HCT116 (cell line): ENCODE data around the gene LRRK2. TPM values are rescaled to one million over a fixed set of nuclear protein-coding genes. Genes with fewer than 3 reads are reported as not detected.

ENCODE experiments used
- ATAC-seq: fragments of 200-7000 bp; cut with Tn5 transposase; 2 replicates; pipeline ENCODE4 v1.9.1; 2020; ENCODE audit warnings: mild to moderate bottlenecking, moderate library complexity
- BruUV-seq: library from RNA; stranded (reverse); fragments of 400-500 nt; replicated peaks from 2 replicates; lab custom pipeline; 2021; lab: Mats Ljungman, UMichigan
- CTCF ChIA-PET: fragments of 300-600 bp; sonication (Branson Sonifier 250); formaldehyde crosslinking; loops from one replicate; lab custom pipeline; 2021; ENCODE audit warnings: antibody characterized with exemption; lab: Charles Lee
- POLR2A ChIA-PET: fragments of 300-600, 350-600 bp; sonication (Branson Sonifier 250); formaldehyde crosslinking; loops from one replicate; lab custom pipeline; 2021; ENCODE audit warnings: antibody characterized with exemption; lab: Charles Lee
- RAD21 ChIA-PET, 2 experiments: fragments of 300-600 bp; sonication (Branson Sonifier 250); formaldehyde crosslinking; loops; one replicate each; lab custom pipeline; 2023; ENCODE audit warnings: low total read pairs in 2 of 2; ENCODE audit not compliant: uncharacterized antibody in 2 of 2, unreplicated experiment in 2 of 2, low non-redundant PET in 1 of 2; lab: Charles Lee
- DNase-seq: peaks from one replicate; pipeline ENCODE4 v3.0.0-alpha.2; 2010; ENCODE audit warnings: low read depth, low spot score
- H2AFZ ChIP-seq: fragments of 200-600 bp; shearing (Covaris generic), sonication (generic); 2 replicates; pipeline ENCODE4 v1.6.1; 2017; ENCODE audit warnings: low read depth, mixed run types, mixed read lengths, antibody characterized with exemption, low read length; ENCODE audit not compliant: poor library complexity, severe bottlenecking
- H3K27ac ChIP-seq: 2 replicates; pipeline ENCODE4 v1.5.1; 2012; ENCODE audit warnings: low read depth, low read length
- H3K27me3 ChIP-seq: fragments of 200-600 bp; sonication (generic); 2 replicates; pipeline ENCODE4 v1.6.1; 2016; ENCODE audit warnings: mixed run types, low read length, mixed read lengths; ENCODE audit not compliant: insufficient read depth
- H3K36me3 ChIP-seq, 2 experiments: fragments of 200-500 bp in 1 of 2; fragments of 200-600 bp in 1 of 2; sonication (Bioruptor generic) in 1 of 2; sonication (generic) in 1 of 2; 2 replicates each; pipeline versions ENCODE4 v1.5.1 to v1.6.1; 2014 to 2016; ENCODE audit warnings: low read length in 2 of 2, inconsistent platforms in 1 of 2, mixed read lengths in 1 of 2, mixed run types in 1 of 2; ENCODE audit not compliant: insufficient read depth in 2 of 2, control insufficient read depth in 1 of 2
- H3K4me1 ChIP-seq, 2 experiments: fragments of 200-600 bp in 1 of 2; sonication (generic) in 1 of 2; 2 replicates each; pipeline versions ENCODE4 v1.5.1 to v1.6.1; 2012 to 2017; ENCODE audit warnings: low read length in 2 of 2, inconsistent platforms in 1 of 2, mild to moderate bottlenecking in 1 of 2, mixed read lengths in 1 of 2, mixed run types in 1 of 2, moderate library complexity in 1 of 2; ENCODE audit not compliant: insufficient read depth in 2 of 2, control insufficient read depth in 1 of 2
- H3K4me2 ChIP-seq: fragments of 200-600 bp; sonication (generic); 2 replicates; pipeline ENCODE4 v1.6.1; 2017; ENCODE audit warnings: mixed run types, low read length, mixed read lengths
- H3K4me3 ChIP-seq, 2 experiments: fragments of 200-600 bp in 1 of 2; sonication (generic) in 1 of 2; replicated peaks in 1 of 2; 2 replicates each; pipeline ENCODE4 v1.5.1; 2011 to 2016; ENCODE audit warnings: low read length in 2 of 2, control low read depth in 1 of 2, low read depth in 1 of 2, mild to moderate bottlenecking in 1 of 2, mixed read lengths in 1 of 2, mixed run types in 1 of 2
- H3K79me2 ChIP-seq: fragments of 200-600 bp; sonication (generic); 2 replicates; pipeline ENCODE4 v1.6.1; 2017; ENCODE audit warnings: mild to moderate bottlenecking, mixed run types, low read length, moderate library complexity, mixed read lengths; ENCODE audit not compliant: insufficient read depth
- H3K9ac ChIP-seq: fragments of 200-600 bp; sonication (generic); 2 replicates; pipeline ENCODE4 v1.6.1; 2016; ENCODE audit warnings: low read length, mixed read lengths
- H3K9me2 ChIP-seq: fragments of 200-600 bp; sonication (generic), shearing (Covaris generic); 2 replicates; pipeline ENCODE4 v1.6.1; 2017; ENCODE audit warnings: mixed run types, mild to moderate bottlenecking, moderate library complexity; ENCODE audit not compliant: insufficient read depth
- H3K9me3 ChIP-seq, 2 experiments: fragments of 200-500 bp in 1 of 2; fragments of 200-600 bp in 1 of 2; sonication (Bioruptor generic) in 1 of 2; sonication (generic) in 1 of 2; 2 replicates each; pipeline ENCODE4 v1.6.1; 2014 to 2017; ENCODE audit warnings: low read length in 2 of 2, mixed read lengths in 2 of 2, inconsistent platforms in 1 of 2, low read depth in 1 of 2, mild to moderate bottlenecking in 1 of 2, mixed run types in 1 of 2, moderate library complexity in 1 of 2; ENCODE audit not compliant: control insufficient read depth in 1 of 2, insufficient read depth in 1 of 2
- H4K20me1 ChIP-seq: fragments of 200-600 bp; sonication (generic), shearing (Covaris generic); 2 replicates; pipeline ENCODE4 v1.6.1; 2017; ENCODE audit warnings: mixed run types, mild to moderate bottlenecking, moderate library complexity; ENCODE audit not compliant: insufficient read depth
- EGR1 ChIP-seq: IDR thresholded peaks from 2 replicates; pipeline ENCODE4 v1.6.1; 2012; ENCODE audit warnings: low read depth
- FOSL1 ChIP-seq: IDR thresholded peaks from 2 replicates; pipeline ENCODE4 v1.6.1; 2012; ENCODE audit warnings: low read depth
- POLR2AphosphoS5 ChIP-seq: IDR thresholded peaks from 2 replicates; pipeline ENCODE4 v1.6.1; 2011; ENCODE audit warnings: mild to moderate bottlenecking, low read depth, low read length, moderate library complexity
- RAD21 ChIP-seq: IDR thresholded peaks from 2 replicates; pipeline ENCODE4 v1.6.1; 2012; ENCODE audit warnings: low read depth, mild to moderate bottlenecking
- SRF ChIP-seq: IDR thresholded peaks from 2 replicates; pipeline ENCODE4 v1.6.1; 2012; ENCODE audit warnings: low read depth
- YY1 ChIP-seq: IDR thresholded peaks from 2 replicates; pipeline ENCODE4 v1.6.1; 2011; ENCODE audit warnings: low read length, low read depth, moderate library complexity, mild to moderate bottlenecking; ENCODE audit not compliant: insufficient replicate concordance; ENCODE audit errors: extremely low read depth
- ZFX ChIP-seq: fragments of 450-650 bp; IDR thresholded peaks from 2 replicates; pipeline ENCODE4 v1.6.1; 2017
- intact Hi-C: fragments of 100-400 bp; cut with micrococcal nuclease; formaldehyde crosslinking; loops from 2 replicates; pipeline ENCODE4 v1.10.0; 2022
- total RNA-seq: library from RNA; stranded (reverse); gene quantifications from one replicate; pipeline ENCODE4 v1.2.1, GENCODE V29; 2021; ENCODE audit not compliant: unreplicated experiment
- TF ChIP-seq, protein P1 (sequence below): IDR thresholded peaks from 2 replicates; pipeline ENCODE4 v1.6.1; 2012; ENCODE audit warnings: low read depth
- TF ChIP-seq, protein P2 (sequence below): IDR thresholded peaks from 2 replicates; pipeline ENCODE4 v1.6.1; 2011; ENCODE audit warnings: mild to moderate bottlenecking, low read length, moderate library complexity; ENCODE audit not compliant: insufficient replicate concordance; ENCODE audit errors: extremely low read depth
- TF ChIP-seq, protein P3 (sequence below), 3 experiments: fragments of 200-600 bp in 1 of 3; sonication (generic) in 1 of 3; IDR thresholded peaks in 2 of 3; conservative IDR thresholded peaks in 1 of 3; 2 replicates each; pipeline ENCODE4 v1.5.1; 2012 to 2017; ENCODE audit warnings: low read depth in 2 of 3, low read length in 2 of 3, antibody characterized with exemption in 1 of 3, borderline replicate concordance in 1 of 3, control low read depth in 1 of 3, mild to moderate bottlenecking in 1 of 3, mixed read lengths in 1 of 3, mixed run types in 1 of 3, moderate library complexity in 1 of 3; ENCODE audit not compliant: insufficient read depth in 1 of 3

LRRK2 gene
- total RNA-seq, 1 experiment from 2014 or later = 0.20 TPM

DNA sequence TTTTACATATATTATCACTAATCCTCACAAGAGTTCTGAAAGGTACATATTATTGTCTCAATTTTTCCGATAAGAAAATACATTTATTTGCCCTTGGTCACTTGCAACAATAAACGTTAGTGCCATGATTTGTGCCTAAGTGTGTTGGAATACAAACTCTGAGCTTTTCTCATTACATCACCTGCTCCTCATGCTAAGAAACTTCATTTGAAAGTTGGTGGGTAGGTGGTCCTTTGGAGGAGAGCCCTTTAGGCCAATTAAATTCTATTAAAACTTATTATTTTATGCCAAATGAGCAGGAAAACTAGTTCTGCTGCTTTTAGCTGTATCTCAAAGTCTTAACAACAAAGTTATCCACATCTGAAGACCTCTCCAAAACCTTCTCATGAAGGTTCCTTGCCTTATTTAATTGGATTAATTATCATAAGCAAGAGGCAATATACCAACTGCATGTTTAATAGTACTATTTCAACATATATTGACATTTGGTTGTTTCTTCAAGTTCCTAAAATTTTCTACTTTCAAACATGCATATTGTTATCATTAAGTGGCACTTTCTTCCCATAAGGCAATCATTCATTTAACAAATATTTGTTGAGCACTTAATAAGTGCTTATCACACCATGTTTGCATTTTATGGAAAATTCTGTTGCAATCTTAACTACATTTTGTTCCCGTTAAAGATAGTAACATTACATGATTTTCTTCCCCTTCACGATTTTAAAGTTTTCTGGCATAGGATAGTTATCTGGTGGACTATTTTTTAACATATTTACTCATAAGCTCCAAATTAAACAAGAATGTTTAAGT, 40.1 kb upstream of the LRRK2 start:
- TF ChIP-seq FOSL1 = no peak
- TF ChIP-seq, protein P1, sequence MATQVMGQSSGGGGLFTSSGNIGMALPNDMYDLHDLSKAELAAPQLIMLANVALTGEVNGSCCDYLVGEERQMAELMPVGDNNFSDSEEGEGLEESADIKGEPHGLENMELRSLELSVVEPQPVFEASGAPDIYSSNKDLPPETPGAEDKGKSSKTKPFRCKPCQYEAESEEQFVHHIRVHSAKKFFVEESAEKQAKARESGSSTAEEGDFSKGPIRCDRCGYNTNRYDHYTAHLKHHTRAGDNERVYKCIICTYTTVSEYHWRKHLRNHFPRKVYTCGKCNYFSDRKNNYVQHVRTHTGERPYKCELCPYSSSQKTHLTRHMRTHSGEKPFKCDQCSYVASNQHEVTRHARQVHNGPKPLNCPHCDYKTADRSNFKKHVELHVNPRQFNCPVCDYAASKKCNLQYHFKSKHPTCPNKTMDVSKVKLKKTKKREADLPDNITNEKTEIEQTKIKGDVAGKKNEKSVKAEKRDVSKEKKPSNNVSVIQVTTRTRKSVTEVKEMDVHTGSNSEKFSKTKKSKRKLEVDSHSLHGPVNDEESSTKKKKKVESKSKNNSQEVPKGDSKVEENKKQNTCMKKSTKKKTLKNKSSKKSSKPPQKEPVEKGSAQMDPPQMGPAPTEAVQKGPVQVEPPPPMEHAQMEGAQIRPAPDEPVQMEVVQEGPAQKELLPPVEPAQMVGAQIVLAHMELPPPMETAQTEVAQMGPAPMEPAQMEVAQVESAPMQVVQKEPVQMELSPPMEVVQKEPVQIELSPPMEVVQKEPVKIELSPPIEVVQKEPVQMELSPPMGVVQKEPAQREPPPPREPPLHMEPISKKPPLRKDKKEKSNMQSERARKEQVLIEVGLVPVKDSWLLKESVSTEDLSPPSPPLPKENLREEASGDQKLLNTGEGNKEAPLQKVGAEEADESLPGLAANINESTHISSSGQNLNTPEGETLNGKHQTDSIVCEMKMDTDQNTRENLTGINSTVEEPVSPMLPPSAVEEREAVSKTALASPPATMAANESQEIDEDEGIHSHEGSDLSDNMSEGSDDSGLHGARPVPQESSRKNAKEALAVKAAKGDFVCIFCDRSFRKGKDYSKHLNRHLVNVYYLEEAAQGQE = no peak
- no peak for TF ChIP-seq RAD21
- TF ChIP-seq ZFX = no peak
- TF ChIP-seq SRF = no peak
- TF ChIP-seq, protein P2, sequence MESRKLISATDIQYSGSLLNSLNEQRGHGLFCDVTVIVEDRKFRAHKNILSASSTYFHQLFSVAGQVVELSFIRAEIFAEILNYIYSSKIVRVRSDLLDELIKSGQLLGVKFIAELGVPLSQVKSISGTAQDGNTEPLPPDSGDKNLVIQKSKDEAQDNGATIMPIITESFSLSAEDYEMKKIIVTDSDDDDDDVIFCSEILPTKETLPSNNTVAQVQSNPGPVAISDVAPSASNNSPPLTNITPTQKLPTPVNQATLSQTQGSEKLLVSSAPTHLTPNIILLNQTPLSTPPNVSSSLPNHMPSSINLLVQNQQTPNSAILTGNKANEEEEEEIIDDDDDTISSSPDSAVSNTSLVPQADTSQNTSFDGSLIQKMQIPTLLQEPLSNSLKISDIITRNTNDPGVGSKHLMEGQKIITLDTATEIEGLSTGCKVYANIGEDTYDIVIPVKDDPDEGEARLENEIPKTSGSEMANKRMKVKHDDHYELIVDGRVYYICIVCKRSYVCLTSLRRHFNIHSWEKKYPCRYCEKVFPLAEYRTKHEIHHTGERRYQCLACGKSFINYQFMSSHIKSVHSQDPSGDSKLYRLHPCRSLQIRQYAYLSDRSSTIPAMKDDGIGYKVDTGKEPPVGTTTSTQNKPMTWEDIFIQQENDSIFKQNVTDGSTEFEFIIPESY = no peak
- no peak for TF ChIP-seq POLR2AphosphoS5
- no peak for TF ChIP-seq YY1
- TF ChIP-seq, protein P3, sequence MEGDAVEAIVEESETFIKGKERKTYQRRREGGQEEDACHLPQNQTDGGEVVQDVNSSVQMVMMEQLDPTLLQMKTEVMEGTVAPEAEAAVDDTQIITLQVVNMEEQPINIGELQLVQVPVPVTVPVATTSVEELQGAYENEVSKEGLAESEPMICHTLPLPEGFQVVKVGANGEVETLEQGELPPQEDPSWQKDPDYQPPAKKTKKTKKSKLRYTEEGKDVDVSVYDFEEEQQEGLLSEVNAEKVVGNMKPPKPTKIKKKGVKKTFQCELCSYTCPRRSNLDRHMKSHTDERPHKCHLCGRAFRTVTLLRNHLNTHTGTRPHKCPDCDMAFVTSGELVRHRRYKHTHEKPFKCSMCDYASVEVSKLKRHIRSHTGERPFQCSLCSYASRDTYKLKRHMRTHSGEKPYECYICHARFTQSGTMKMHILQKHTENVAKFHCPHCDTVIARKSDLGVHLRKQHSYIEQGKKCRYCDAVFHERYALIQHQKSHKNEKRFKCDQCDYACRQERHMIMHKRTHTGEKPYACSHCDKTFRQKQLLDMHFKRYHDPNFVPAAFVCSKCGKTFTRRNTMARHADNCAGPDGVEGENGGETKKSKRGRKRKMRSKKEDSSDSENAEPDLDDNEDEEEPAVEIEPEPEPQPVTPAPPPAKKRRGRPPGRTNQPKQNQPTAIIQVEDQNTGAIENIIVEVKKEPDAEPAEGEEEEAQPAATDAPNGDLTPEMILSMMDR (IDR thresholded peaks at IDR 0.05 in 2 of 3, conservative IDR thresholded peaks at IDR 0.05 in 1 of 3; ENCODE audit: borderline replicate concordance in 1 of 3, insufficient read depth in 1 of 3, low read depth in 2 of 3, low read length in 2 of 3) = no peak
- TF ChIP-seq EGR1 = no peak
- no peak for DNase-seq
- H3K4me3 ChIP-seq = no peak overlapping the region
- ChIA-PET CTCF (no interaction called here), RAD21 (no interaction called here), POLR2A (no interaction called here)
- no peaks in the 10 kb centered on the region for H4K20me1 ChIP-seq
- H3K4me1 ChIP-seq = no peaks in the 10 kb centered on the region
- H3K36me3 ChIP-seq = no peaks in the 10 kb centered on the region
- H3K9ac ChIP-seq = no peak overlapping the region
- H2AFZ ChIP-seq = no peak overlapping the region
- ATAC-seq = no peak
- intact Hi-C loops = loop anchor here (5.0 kb wide), 1 partner anchor 48 kb away; no protein-coding TSS in a partner anchor
- no peaks in the 10 kb centered on the region for H3K9me2 ChIP-seq
- H3K4me2 ChIP-seq = no peak overlapping the region
- no peaks in the 10 kb centered on the region for H3K79me2 ChIP-seq
- H3K9me3 ChIP-seq = no peaks in the 10 kb centered on the region
- no peaks in the 10 kb centered on the region for H3K27me3 ChIP-seq
- H3K27ac ChIP-seq = no peak overlapping the region
- BruUV-seq = no TSS peak
